Activated T-cell treated with anti-CD3 and anti-CD28 coated beads for 24 hours (primary cell): ENCODE results near the gene ATAD3B.
"Not testable (repeated sequence)": the region's sequence is repeated elsewhere in the genome, so short reads cannot be mapped to it uniquely, and the experiment has no call there.

ENCODE experiments used
- DNase-seq: peaks from one replicate; pipeline ENCODE4 v3.0.0-alpha.2; 2020; ENCODE audit warnings: low read depth

ATAD3B gene, protein sequence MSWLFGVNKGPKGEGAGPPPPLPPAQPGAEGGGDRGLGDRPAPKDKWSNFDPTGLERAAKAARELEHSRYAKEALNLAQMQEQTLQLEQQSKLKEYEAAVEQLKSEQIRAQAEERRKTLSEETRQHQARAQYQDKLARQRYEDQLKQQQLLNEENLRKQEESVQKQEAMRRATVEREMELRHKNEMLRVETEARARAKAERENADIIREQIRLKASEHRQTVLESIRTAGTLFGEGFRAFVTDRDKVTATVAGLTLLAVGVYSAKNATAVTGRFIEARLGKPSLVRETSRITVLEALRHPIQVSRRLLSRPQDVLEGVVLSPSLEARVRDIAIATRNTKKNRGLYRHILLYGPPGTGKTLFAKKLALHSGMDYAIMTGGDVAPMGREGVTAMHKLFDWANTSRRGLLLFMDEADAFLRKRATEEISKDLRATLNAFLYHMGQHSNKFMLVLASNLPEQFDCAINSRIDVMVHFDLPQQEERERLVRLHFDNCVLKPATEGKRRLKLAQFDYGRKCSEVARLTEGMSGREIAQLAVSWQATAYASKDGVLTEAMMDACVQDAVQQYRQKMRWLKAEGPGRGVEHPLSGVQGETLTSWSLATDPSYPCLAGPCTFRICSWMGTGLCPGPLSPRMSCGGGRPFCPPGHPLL

DNA sequence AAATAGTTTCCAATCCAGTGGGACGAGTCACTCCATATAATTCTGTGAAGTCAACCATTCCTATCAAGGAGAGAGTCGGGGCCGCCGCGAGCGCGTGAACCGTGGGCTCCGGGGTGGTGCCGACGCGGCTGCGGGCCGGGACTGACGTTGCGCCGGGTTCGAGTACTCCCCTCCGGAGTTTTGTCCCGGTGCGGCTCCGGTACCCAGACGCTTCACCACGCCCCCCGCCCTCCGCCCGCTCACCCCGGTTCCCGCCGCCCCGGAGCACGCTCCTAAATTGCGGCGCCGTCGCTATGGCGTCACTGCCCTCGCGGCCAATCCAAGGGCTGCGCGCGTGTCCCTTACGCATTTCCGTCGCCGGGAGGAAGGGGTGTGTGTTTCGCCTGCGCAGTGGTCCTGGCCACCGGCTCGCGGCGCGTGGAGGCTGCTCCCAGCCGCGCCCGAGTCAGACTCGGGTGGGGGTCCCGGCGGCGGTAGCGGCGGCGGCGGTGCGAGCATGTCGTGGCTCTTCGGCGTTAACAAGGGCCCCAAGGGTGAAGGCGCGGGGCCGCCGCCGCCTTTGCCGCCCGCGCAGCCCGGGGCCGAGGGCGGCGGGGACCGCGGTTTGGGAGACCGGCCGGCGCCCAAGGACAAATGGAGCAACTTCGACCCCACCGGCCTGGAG, at the start of gene ATAD3B:
TSS of gene ATAD3B (plus strand) at position 377 of the 664 bp plus-strand sequence. CDS start at position 497, 120 bp downstream.
- peak; percentile 96 for DNase-seq

DNA sequence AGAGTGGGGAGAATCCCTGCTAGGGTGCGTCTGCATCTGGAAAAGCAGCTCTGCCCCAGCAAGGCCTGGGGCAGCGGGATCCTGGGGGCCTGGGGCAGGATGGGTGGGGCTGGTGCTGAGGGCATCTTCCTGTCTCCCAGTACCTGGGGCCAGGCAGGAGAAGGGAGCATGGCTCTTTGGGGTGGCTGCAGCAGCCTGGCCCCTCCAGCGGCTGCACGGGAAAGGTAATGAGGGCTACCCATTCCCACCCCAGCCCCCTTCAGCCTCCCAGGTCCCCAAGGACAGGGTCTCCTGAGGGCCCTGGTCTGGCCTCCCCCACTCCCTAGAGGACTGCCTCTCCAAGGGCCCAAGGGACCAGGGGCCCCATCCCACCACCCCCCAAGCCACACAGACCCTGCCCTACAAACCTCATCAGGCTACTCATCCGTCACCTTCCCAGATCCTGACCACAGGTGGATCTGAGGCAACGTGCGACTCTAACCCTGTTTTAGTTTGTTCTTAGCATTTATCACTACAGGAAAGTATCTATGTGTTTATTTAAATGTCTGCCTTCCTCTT, 49.6 kb upstream of the ATAD3B start:
- DNase-seq = no peak

DNA sequence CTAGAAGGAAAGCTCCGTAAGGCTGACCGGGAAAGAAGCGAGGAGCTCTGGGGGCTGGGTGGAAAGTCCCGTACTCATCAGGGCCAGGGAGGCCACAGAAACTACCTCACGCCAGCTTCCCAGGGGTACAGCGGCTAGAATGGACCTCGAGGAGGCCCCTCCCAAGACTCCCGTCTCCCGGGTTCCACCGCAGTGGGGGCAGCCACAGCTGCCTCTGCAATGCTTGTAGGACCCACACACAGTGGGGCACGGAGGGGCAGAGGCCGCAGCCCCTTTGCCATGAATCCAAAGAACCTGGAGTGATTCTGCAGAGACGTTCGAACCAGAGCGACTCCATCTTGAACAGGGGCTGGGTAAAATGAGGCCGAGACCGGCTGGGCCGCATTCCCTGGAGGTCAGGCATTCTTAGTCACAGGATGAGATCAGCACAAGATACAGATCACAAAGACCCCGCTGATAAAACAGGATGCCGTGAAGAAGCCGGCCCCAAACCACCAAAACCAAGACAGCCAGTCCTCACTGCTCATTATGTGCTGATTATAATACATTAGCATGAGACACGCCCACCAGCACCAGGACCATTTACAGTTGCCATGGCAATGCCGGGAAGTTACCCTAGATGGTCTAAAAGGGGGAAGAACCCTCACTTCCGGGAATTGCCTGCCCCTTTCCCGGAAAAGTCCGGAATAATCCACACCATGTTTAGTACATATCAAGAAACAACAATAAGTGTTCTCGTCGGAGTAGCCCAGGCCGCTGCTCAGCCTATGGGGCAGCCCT, 48.9 kb upstream of the ATAD3B start:
- DNase-seq = no peak

DNA sequence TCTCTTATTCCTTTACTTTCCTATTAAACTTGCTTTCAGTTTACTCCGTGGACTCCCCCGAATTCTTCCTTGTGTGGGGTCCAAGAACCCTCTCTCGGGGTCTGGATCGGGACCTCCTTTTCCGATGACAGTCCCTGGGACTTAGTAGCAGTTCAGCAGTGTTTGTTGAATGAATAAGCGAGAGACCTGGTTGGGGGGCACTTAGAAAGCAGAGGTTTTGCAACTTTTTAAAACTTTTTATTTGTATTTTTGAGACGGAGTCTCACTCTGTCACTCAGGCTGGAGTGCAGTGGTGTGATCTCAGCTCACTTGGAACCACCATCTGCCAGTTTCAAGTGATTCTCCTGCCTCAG, 48.3 kb upstream of the ATAD3B start:
- DNase-seq = no peak

DNA sequence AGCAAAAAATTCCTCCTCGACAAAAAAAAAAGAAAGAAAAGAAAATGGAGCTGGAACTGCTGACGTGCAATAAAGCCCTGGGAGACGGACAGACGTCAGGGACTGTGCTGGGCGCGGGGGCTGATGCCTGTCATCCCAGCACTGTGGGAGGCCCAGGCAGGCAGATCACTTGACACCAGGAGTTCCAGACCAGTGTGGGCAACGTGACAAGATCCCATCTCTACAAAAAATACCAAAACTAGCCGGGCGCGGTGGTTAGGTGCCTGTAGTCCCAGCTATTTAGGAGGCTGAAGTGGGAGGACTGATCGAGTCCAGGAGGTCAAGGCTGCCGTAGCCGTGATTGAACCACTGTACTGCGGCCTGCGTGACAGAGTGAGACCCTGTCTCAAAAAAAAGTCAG, 46.9 kb upstream of the ATAD3B start:
- DNase-seq = no peak

DNA sequence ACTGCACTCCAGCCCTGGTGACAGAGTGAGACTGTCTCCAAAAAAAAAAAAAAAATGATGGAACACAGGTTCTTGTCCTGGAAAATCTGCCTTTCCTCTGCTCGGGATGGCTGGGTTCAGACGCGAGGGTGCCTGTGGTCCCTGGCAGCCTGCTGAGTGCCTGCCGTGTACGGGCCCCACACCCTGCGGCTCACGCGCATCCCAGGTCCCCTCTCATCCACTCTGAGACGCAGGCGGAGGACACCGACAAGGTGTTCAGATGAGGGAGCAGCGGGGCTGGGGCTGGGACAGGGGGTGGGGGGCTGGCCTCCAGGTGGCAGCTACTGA, 46.2 kb upstream of the ATAD3B start:
- no peak for DNase-seq

DNA sequence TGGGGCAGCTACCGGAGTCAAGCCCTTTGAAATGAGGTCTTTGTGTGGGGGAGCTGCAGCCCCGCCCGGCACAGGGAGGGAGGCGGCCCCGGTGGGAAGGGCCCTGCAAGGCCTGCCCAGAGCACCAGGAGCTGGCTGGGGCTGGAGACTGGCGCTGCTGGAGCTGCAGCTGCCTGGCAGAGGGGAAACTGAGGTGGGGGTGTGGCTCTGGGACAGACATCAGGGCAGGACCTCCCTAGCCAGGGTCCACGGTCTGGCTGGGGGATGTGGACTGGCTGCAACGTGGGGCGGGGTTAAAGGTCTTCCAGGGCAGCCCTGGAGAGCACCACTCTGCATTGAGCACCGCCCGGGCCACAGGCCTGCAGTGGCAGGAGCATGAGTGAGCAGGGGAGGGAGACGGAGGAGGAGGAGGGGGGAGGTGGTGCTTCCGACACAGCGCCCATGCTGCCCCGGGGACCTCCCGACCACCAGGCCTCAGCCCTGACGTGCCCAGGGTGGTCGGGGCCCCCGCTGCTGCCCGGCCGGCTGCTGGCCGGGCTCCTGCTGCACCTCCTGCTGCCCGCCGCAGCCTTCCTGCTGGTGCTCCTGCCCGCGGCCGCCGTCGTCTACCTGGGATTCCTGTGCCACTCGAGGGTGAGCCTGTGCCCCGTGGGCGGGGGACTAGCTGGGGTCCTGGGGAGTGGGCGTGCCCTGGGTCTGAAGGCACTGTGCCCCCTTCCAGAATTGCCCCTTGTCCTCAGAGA, 45.6 kb upstream of the ATAD3B start:
- no peak for DNase-seq

DNA sequence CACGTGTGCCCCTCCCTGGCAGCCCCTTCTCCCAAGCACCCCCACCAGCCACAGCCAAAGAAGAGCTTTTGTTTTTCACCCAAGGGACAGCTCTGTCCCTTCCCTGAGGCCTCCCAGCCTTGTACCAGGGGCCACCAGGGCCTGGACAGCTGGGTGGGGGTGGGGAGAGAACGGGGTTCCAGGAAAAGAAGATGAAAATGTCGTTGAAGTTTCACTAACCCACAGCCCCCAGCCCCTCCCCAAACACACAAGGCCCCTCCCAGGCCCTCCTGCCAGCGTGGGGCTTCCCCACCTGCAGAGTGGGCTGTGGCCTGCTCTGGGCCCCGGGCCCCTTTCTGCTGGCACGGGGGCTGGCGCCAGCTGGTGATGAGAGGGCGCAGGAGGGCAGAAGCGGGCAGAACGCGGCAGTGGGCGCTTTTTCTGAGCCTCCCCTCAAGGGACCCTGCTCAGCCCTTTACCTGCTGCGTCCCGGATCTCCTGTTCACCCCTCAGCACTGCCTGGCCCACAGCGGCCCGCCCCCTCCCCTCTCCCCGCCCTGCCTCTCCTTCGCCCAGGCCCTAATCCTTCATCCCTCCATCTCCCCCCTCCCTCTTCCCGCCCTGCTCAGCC, 45.0 kb upstream of the ATAD3B start:
- DNase-seq = no peak

DNA sequence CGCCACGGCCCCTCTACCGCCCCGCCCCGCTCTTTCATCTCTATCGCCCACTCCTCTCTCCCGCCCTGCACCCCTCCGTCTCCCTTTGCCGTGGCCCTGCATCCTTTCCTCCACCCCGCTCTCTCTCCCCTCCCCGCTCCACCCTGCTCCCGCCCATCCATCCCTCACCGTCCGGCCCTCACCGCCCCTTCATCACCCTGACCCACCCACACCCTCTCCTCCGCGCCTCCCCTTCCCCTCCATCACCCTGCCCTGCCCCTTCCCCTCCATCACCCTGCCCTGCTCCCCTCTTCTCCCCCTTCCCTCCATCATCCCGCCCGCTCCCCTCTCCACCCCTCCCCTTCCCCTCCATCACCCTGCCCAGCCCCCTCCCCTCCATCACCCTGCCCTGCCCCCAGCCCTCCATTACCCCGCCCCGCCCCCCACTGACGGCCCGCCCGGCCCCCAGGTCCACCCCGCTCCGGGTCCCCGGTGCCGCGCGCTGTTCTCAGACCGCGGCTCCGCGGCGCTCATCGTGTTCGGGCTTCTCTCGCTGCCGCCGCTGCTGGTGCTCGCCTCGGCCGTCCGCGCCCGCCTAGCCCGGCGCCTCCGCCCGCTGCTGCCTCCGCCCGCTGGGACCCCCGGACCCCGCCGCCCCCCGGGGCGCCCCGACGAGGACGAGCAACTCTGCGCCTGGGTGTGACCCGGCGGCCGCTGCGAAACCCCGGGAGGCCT, 44.3 kb upstream of the ATAD3B start:
- no peak for DNase-seq

DNA sequence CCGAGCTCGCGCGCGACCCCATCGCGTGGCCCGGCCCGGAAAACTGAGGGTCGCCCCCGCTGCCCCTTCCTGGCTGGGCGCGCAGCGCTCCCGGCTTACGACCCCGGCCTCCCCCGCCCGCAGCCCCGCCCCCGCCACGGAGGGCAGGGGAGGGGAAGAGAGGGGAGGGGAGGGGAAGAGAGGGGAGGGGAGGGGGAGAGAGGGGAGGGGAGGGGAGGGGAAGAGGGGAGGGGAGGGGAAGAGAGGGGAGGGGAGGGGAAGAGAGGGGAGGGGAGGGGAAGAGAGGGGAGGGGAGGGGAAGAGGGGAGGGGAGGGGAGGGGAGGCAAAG, 43.8 kb upstream of the ATAD3B start:
- DNase-seq = no peak

DNA sequence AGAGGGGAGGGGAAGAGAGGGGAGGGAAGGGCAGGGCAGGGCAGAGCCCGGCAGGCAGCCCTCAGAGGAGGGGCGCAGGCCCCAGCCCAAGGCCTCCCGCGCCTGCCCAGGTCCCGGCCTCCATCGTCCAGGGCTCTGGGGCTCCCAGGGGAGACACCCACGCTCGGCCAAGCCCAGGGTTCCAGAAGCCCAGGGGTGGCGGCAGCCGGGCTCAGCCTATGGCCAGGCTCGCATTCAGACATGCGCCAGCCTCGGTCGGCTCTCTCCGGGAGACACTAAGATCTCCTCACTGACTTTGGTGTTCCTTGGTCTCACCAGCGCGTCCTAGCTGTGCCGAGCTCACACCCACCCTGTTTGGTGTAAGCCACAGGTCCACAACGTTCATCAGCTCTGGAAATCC, 43.4 kb upstream of the ATAD3B start:
- no peak for DNase-seq

DNA sequence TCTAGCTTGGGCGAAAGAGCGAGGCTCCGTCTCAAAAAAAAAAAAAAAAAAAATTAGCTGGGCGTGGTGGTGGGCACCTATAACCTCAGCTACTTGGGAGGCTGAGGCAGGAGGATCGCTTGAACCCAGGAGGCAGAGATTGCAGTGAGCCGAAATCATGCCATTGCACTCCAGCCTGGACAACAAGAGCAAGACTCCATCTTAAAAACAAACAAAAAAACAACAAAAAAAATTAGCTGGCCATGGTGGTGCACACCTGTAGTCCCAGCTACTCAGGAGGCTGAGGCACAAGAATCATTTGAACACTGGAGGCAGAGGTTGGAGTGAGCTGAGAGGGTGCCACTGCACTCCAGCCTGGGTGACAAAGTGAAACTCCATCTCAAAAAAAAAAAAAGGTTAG, 42.6 kb upstream of the ATAD3B start:
- DNase-seq = not testable (repeated sequence)

DNA sequence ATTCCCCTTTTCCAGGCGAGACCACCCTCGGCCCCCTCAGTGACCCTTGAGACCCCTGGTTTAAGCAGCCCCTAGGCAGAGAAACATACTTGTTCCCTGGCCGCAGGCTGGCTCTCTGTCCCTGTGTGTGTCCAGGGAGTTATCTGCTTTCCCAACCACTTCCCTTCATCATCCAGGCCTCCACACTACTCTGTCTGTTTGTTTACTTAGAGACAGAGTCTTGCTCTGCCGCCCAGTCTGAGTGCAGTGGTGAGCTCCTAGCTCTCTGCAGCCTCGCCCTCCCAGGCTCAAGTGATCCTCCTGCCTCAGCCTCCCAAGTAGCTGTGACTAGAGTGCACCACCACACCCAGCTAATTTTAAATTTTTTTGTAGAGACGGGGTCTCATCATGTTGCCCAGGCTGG, 41.9 kb upstream of the ATAD3B start:
- no peak for DNase-seq

DNA sequence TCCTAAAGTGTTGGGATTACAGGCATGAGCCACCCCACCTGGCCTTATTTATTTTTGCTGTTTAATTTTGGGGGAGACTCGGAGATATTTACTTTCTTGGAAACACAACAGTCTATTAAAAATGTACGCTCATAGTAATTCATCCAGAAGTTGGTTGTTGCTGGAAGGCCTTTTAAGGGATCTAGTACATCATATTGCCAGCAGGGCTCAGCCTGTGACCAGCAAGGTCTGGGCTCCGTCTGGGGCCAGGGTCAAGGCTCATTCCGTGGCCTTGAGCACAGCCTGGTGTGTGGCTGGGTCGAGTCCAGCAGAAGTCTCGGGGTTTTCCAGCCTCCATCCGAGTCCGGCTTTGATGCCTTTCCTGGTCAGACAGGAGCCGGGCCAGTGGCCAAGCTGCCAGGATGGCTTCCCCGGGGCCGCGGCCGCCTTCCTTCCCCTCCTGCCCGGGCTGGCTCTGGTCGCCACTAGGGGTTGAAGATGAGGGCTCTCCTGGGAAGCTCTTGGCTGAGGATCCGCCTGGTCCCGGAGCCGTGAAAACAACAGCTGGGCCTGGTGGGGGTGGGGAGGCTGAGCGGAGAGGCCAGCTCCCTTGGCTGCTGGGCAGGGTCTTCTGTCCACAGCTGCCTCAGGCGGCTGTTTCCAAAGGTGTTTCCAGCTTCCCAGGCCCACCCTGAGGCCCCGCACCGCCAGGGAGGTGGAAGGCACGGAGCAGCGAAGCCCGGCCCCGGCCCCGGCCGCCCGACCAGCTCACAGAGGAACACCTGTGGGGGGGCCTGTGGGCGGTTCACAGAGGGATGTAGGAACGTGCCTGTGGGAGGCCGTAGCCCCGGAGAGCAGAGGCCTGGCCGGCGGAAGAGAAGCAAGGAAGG, 41.2 kb upstream of the ATAD3B start:
- DNase-seq = no peak

DNA sequence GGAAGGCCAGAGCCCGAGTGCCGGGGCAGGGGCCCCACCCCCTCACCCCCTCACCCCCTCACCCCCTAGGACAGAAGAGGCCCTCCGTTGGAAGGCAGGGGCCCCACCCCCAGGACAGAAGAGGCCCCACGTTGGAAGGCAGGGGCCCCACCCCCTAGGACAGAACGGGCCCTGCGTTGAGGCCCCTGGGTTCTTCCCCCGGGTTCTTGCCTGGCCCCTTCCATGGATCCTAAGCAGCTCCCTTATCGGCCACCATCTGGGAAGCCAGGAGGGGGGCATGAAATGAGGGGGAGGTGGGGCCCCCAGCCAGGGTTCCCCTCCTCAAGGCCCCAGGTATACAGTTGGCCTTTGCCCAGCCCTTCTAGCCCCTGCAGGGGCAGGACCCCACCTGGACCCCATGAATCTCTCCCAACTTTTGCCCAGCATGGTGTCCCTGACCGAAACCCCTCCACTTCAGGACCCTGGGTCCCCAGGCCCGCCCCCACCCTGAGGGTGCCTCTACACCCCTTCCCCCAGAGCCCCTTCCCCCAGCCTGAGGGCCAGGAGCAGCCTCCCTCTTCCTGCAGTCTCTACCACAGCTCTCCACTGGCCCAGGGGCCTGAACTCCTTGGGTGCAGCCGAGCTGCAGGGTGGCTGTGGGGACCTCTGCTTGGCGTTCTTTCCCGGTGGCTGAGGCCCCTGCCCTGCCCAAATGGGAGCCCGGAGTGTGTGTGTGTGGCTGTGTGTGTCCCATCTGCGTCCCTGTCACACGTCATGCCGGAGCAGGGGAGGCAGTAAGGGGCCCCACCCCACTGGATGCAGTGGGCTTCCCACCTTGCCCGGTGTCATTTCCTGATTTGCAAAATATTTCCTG, 40.3 kb upstream of the ATAD3B start:
- no peak for DNase-seq

DNA sequence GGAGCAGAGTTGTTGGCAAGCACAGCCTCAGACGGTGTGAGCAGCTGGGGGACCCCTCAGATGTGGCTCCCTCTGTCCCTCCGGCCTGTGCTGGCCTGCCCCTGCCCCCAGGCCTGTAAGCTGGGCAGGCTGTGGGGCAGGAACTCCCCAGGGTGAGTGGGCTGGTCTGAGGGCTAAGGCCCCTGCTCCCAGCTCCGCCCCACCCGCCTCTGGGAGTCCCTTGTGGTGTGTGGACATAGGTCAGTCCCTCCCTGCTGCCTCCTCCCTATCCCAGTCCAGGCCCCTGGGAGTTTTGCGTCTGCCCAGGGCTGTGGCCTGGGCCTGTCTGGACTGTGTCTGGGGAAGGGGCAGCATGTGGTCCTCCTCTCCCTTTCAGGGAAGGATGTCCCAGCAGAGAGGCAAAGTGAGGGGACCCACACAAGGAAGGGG, 39.7 kb upstream of the ATAD3B start:
- DNase-seq = no peak

DNA sequence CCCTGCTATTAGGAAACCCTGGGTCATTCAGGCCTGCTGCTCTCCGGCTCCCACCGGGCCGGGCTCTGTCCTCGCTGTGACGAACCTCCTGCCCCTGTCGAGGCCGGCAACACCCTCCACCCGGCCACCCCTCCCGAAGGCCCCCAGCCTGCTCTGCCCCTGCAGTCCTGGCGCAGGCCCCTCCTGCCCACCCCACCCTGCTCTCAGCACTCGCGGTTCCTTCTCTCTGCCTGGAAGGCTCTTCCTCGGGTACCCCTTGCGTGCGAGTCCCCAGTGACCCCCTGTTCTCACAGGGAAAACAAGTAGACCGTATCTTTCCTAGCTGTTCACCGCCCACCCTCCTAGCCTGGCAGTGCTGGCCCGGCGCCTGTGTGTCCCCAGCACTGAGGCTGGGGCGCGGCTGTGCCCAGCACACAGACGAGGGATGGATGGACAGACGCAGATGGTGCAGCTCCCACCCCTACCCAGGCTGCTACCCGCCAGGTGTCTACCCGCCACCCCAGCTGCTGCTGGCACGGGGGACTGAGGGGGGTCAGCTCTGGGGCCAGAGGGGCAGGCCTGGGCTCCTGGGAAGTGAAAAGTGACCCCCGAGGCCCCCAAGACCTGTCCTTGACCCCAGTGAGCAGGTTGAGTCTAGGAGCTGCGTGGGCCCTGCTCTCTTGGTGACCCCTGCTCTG, 39.2 kb upstream of the ATAD3B start:
- no peak for DNase-seq
